B cell (primary cell): Measurements from ENCODE around the gene ZFAND2A. TPM values are rescaled to one million over a fixed set of nuclear protein-coding genes. Genes with fewer than 3 reads are reported as not detected.

Experiments used
- ATAC-seq: fragments of 200-7000 bp; cut with Tn5 transposase; one replicate; pipeline ENCODE4 v1.10.0; 2021; ENCODE audit warnings: low read depth, mild to moderate bottlenecking, moderate number of reproducible peaks, moderate library complexity
- CTCF ChIA-PET: fragments of 350-600 bp; sonication (Branson Sonifier 250); formaldehyde crosslinking; loops from one replicate; lab custom pipeline; 2021; ENCODE audit warnings: antibody characterized with exemption, inconsistent platforms; lab: Charles Lee
- POLR2A ChIA-PET: fragments of 350-600 bp; sonication (Branson Sonifier 250); formaldehyde crosslinking; loops from one replicate; lab custom pipeline; 2021; ENCODE audit warnings: antibody characterized with exemption; lab: Charles Lee
- DNase-seq: peaks from one replicate; pipeline ENCODE4 v3.0.0; 2013
- H2AFZ ChIP-seq: 2 replicates; pipeline ENCODE4 v1.6.1; 2012; ENCODE audit warnings: mild to moderate bottlenecking, low read depth, low read length; ENCODE audit not compliant: insufficient read depth, poor library complexity, severe bottlenecking
- H3K27ac ChIP-seq, 2 donors: 1 replicate in 1 of 2; 2 replicates in 1 of 2; pipeline ENCODE4 v1.5.1; 2012 to 2013; ENCODE audit warnings: low read length in 2 of 2, mild to moderate bottlenecking in 2 of 2, moderate library complexity in 1 of 2
- H3K27me3 ChIP-seq, 4 experiments: fragments of 200-600 bp in 1 of 4; sonication (generic) in 1 of 4; replicated peaks in 1 of 4; 1 replicate in 2 of 4; 2 replicates in 2 of 4; pipeline versions ENCODE4 v1.6.1 to v1.7.0; 2013 to 2016; ENCODE audit warnings: low read length in 3 of 4, mild to moderate bottlenecking in 2 of 4, mixed read lengths in 1 of 4, moderate library complexity in 1 of 4; ENCODE audit not compliant: insufficient read depth in 4 of 4, control insufficient read depth in 3 of 4; ENCODE audit errors: control extremely low read depth in 1 of 4
- H3K36me3 ChIP-seq, 2 experiments: replicated peaks in 1 of 2; 1 replicate in 1 of 2; 2 replicates in 1 of 2; pipeline versions ENCODE4 v1.6.1 to v1.7.1; 2013; ENCODE audit warnings: low read length in 1 of 2; ENCODE audit not compliant: insufficient read depth in 2 of 2, control insufficient read depth in 1 of 2; ENCODE audit errors: control extremely low read depth in 1 of 2, extremely low read depth in 1 of 2
- H3K4me1 ChIP-seq, 2 donors: fragments of 200-600 bp in 1 of 2; sonication (generic) in 1 of 2; 1 replicate in 1 of 2; 2 replicates in 1 of 2; pipeline versions ENCODE4 v1.5.1 to v1.6.1; 2013 to 2017; ENCODE audit warnings: low read length in 2 of 2; ENCODE audit not compliant: control insufficient read depth in 2 of 2, insufficient read depth in 2 of 2
- H3K4me2 ChIP-seq: replicated peaks from 2 replicates; pipeline ENCODE3; 2012; ENCODE audit warnings: mild to moderate bottlenecking, low read depth, low read length; ENCODE audit not compliant: poor library complexity, severe bottlenecking
- H3K4me3 ChIP-seq, 5 experiments: fragments of 200-600 bp in 1 of 5; sonication (generic) in 1 of 5; 1 replicate in 3 of 5; 2 replicates in 2 of 5; pipeline versions ENCODE4 v1.5.1 to v1.7.0; 2011 to 2016; ENCODE audit warnings: low read length in 4 of 5, mild to moderate bottlenecking in 4 of 5, low read depth in 2 of 5, control low read depth in 1 of 5, moderate library complexity in 1 of 5; ENCODE audit not compliant: insufficient read depth in 1 of 5; ENCODE audit errors: control extremely low read depth in 1 of 5, extremely low read depth in 1 of 5
- H3K79me2 ChIP-seq: fragments of 200-600 bp; sonication (generic); one replicate; pipeline ENCODE4 v1.6.0; 2016; ENCODE audit warnings: low read length; ENCODE audit not compliant: control insufficient read depth, insufficient read depth
- H3K9ac ChIP-seq: fragments of 200-600 bp; sonication (generic); 2 replicates; pipeline ENCODE4 v1.6.1; 2017; ENCODE audit warnings: mild to moderate bottlenecking, low read length, moderate library complexity
- H3K9me3 ChIP-seq, 3 donors: one replicate each; pipeline versions ENCODE4 v1.6.1 to v1.7.1; 2013; ENCODE audit warnings: low read length in 2 of 3; ENCODE audit not compliant: control insufficient read depth in 2 of 3, insufficient read depth in 1 of 3; ENCODE audit errors: control extremely low read depth in 1 of 3
- H4K20me1 ChIP-seq: 2 replicates; pipeline ENCODE4 v1.6.0; 2012; ENCODE audit warnings: mild to moderate bottlenecking, low read length; ENCODE audit not compliant: insufficient read depth, control insufficient read depth, poor library complexity, severe bottlenecking
- H3K27ac Mint-ChIP-seq: one replicate; pipeline ENCODE4 v1.8.0; 2021; ENCODE audit warnings: mixed read lengths
- H3K27me3 Mint-ChIP-seq: one replicate; pipeline ENCODE4 v1.8.0; 2021; ENCODE audit warnings: mixed read lengths
- H3K4me1 Mint-ChIP-seq: one replicate; pipeline ENCODE4 v1.8.0; 2021; ENCODE audit warnings: mixed read lengths
- H3K4me3 Mint-ChIP-seq: one replicate; pipeline ENCODE4 v1.8.0; 2021; ENCODE audit warnings: mixed read lengths
- H3K9me3 Mint-ChIP-seq: one replicate; pipeline ENCODE4 v1.8.0; 2022; ENCODE audit warnings: mixed read lengths; ENCODE audit not compliant: insufficient read depth
- CTCF ChIP-seq: fragments of 200-600 bp; IDR thresholded peaks from one replicate; pipeline ENCODE4 v1.8.0; 2022; ENCODE audit warnings: antibody characterized with exemption, mild to moderate bottlenecking
- EZH2 ChIP-seq: IDR thresholded peaks from 2 replicates; pipeline ENCODE4 v1.6.1; 2012; ENCODE audit warnings: borderline replicate concordance, low read depth, mild to moderate bottlenecking, moderate library complexity, low read length; ENCODE audit not compliant: insufficient read depth, poor library complexity, severe bottlenecking
- WGBS: methylation state at CpG from one replicate; pipeline ENCODE4 v1.1.5; 2013; ENCODE audit warnings: missing lambda C conversion rate; ENCODE audit not compliant: insufficient coverage; 5-methylcytosine and 5-hydroxymethylcytosine counted together
- intact Hi-C: fragments of 100-400 bp; cut with micrococcal nuclease; formaldehyde crosslinking; loops from one replicate; pipeline ENCODE4 v1.10.0; 2022
- polyA plus RNA-seq: library from polyadenylated mRNA; depleted of rRNA; stranded (reverse); fragments of >200 nt; gene quantifications from 2 replicates; pipeline ENCODE4 v1.2.3, GENCODE V29; 2012
- total RNA-seq, 2 donors: library from RNA; stranded (reverse); fragments of 120-200 nt in 1 of 2; gene quantifications; 1 replicate in 1 of 2; 2 replicates in 1 of 2; pipeline versions ENCODE4 v1.2.3 to v1.2.4, GENCODE V29; 2013 to 2022

ZFAND2A gene
- total and polyA plus RNA-seq, 2 donors (not counting 1 experiment from before 2014, with no cell fraction given): 26.7 to 113 TPM

DNA sequence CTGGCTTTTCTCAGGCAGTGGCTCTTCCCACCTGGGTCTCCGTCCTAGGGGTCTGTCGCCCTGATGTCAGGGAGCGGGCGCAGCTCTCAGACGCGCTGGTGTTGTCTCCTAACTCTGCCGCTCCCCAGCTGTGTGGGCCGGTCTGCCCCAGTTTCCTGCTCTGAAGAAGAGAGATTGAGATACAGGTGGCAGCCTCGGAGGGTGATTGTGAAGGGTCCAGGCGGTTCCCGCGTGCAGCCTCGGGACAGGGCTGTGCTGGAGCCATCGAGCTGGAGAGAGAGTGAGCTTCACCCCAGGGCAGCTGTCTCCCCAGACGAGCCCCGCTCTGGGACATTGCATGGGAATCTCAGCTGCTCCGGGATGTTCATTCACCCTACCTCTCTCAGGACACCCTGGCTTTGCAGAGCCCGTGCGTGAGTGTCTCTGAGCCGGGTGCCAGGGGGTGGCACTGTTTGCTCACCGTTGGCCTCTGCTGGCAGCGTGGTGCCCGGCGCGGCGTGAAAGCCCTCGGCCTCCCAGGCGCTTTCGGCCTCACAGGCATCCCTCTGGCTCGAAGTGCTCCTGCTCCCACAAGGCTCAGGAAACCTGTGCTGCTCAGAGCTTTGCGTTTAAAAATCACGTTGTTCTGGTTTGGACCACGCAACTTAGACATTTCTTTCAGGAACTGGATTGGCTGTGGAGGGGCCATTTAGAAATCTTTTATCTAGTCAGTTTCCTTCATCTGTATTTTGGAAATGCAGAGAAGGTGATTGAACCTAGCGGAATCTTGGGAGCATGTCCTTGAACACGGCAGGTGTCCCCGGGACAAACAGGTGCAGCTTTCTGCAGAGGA is 33.8 kb upstream of the ZFAND2A start:
- ATAC-seq (no peak), DNase-seq (no peak)
- TF ChIP-seq CTCF (no peak), EZH2 (no peak)
- intact Hi-C loops: loop anchor here (5.0 kb wide), 1 partner anchor 238 kb away; no protein-coding TSS in a partner anchor
- peaks cover 22% of the 10 kb centered on the region for H3K27me3 Mint-ChIP-seq
- H3K9me3 Mint-ChIP-seq: no peaks in the 10 kb centered on the region
- H3K4me1 ChIP-seq: no peaks in the 10 kb centered on the region
- no peak overlapping the region for H3K4me3 Mint-ChIP-seq
- H4K20me1 ChIP-seq: no peaks in the 10 kb centered on the region
- no peak overlapping the region for H3K27ac Mint-ChIP-seq
- no peaks in the 10 kb centered on the region for H3K79me2 ChIP-seq
- no peak overlapping the region for H2AFZ ChIP-seq
- ChIA-PET CTCF (interaction anchor here (0.7 to 0.9 kb wide), 2 partner anchors 11 to 18 kb away, joined by 3 to 4 read pairs; no protein-coding TSS in a partner anchor), POLR2A (no interaction called here)
- no peaks in the 10 kb centered on the region for H3K36me3 ChIP-seq
- peaks cover 0 to 8% (median 2%) of the 10 kb centered on the region in 3 donors for H3K9me3 ChIP-seq
- no peak overlapping the region for H3K27ac ChIP-seq
- no peak overlapping the region for H3K4me3 ChIP-seq
- no peak overlapping the region for H3K4me2 ChIP-seq
- peaks cover 0 to 26% (median 3%) of the 10 kb centered on the region in 4 experiments for H3K27me3 ChIP-seq
- no peak overlapping the region for H3K9ac ChIP-seq
- WGBS: 50% methylated on average over 36 of the region's 36 CpGs
- peaks cover 1% of the 10 kb centered on the region for H3K4me1 Mint-ChIP-seq

DNA sequence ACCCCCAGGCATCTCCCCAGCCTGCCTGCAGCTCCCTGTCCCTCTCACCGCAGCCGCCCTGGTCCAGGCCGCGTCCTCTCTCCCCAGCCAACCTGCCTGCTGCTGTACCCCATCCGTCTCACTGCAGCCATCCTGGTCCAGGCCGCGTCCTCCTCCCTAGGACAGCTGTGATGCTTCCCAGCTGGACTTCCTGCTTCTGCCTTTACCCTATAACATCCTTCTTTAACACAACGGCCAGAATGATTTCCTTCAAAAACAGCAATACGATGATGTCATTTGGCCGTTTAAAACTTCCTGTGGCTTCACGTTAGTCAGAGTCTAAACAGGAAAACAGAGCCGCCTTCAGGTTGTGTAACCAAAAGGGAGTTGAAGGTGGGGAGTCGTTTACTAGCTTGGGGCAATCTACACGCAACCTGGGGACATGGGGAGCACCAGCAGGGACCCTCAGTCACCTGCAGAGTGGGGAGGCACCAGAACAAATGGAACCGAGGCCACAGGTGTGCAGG is 32.2 kb upstream of the ZFAND2A start:
- no peak overlapping the region for H2AFZ ChIP-seq
- no peak overlapping the region for H3K4me3 ChIP-seq
- ChIA-PET POLR2A (no interaction called here), CTCF (no interaction called here)
- Mint-ChIP-seq H3K27ac (no peak overlapping the region), H3K4me1 (peaks cover 1% of the 10 kb centered on the region), H3K27me3 (peaks cover 22% of the 10 kb centered on the region), H3K9me3 (peaks cover 2% of the 10 kb centered on the region), H3K4me3 (no peak overlapping the region)
- H3K27me3 ChIP-seq: peaks cover 0 to 26% (median 3%) of the 10 kb centered on the region in 4 experiments
- H4K20me1 ChIP-seq: no peaks in the 10 kb centered on the region
- no peak overlapping the region for H3K4me2 ChIP-seq
- H3K27ac ChIP-seq: no peak overlapping the region
- no peak for TF ChIP-seq CTCF
- TF ChIP-seq EZH2: no peak
- H3K79me2 ChIP-seq: no peaks in the 10 kb centered on the region
- ATAC-seq (no peak), DNase-seq (no peak)
- no peak overlapping the region for H3K9ac ChIP-seq
- H3K9me3 ChIP-seq: peaks cover 0 to 17% (median 5%) of the 10 kb centered on the region in 3 donors
- no peaks in the 10 kb centered on the region for H3K4me1 ChIP-seq
- no peaks in the 10 kb centered on the region for H3K36me3 ChIP-seq
- intact Hi-C loops: loop anchor here (5.0 kb wide), 1 partner anchor 240 kb away; no protein-coding TSS in a partner anchor
- 53% methylated on average over 12 of the region's 15 CpGs for WGBS
